ENCODE measurements around the gene SNRPA.

- no peak for TF ChIP-seq CTCF (IDR thresholded peaks at IDR 0.05)
- TF ChIP-seq EZH2 (IDR thresholded peaks at IDR 0.05; ENCODE audit: borderline replicate concordance, insufficient read depth, low read depth, low read length, poor library complexity, severe bottlenecking): no peak
Observed at GRCh38 chr19:40714441-40715299, 36.3 kb upstream of the SNRPA start.

Data from B cell (primary cell).